CD8-positive, alpha-beta memory T cell (primary cell): Measurements from ENCODE around the gene ADAM12. TPM values are rescaled to one million over a fixed set of nuclear protein-coding genes. Genes with fewer than 3 reads are reported as not detected.
A peak's percentile ranks its signal among the peaks of the same experiment; 100 is the strongest.

ENCODE experiments used
- CTCF ChIA-PET: fragments of 350-600 bp; sonication (Branson Sonifier 250); formaldehyde crosslinking; loops from one replicate; lab custom pipeline; 2021; ENCODE audit warnings: antibody characterized with exemption; lab: Charles Lee
- POLR2A ChIA-PET: fragments of 350-600 bp; sonication (Branson Sonifier 250); formaldehyde crosslinking; loops from one replicate; lab custom pipeline; 2021; ENCODE audit warnings: antibody characterized with exemption; lab: Charles Lee
- DNase-seq, 5 donors: peaks; one replicate each; pipeline versions ENCODE4 v3.0.0 to v3.0.0-alpha.2; 2020 to 2022; ENCODE audit warnings: mixed read lengths in 1 of 5
- H3K27ac ChIP-seq: one replicate; pipeline ENCODE4 v1.7.0; 2013; ENCODE audit warnings: low read depth, mild to moderate bottlenecking, low read length, moderate library complexity
- H3K27me3 ChIP-seq: 2 replicates; pipeline ENCODE4 v1.7.0; 2013; ENCODE audit warnings: low read length, mild to moderate bottlenecking; ENCODE audit not compliant: insufficient read depth, poor library complexity, severe bottlenecking
- H3K36me3 ChIP-seq: 2 replicates; pipeline ENCODE4 v1.7.0; 2013; ENCODE audit warnings: mild to moderate bottlenecking, low read length, moderate library complexity; ENCODE audit not compliant: insufficient read depth
- H3K4me1 ChIP-seq: 2 replicates; pipeline ENCODE4 v1.7.0; 2013; ENCODE audit warnings: mild to moderate bottlenecking, low read length, moderate library complexity; ENCODE audit not compliant: insufficient read depth
- H3K4me3 ChIP-seq: 2 replicates; pipeline ENCODE4 v1.7.0; 2013; ENCODE audit warnings: mild to moderate bottlenecking, low read length
- H3K9me3 ChIP-seq: 2 replicates; pipeline ENCODE4 v1.7.0; 2013; ENCODE audit warnings: mild to moderate bottlenecking, low read length
- H3K27ac Mint-ChIP-seq, 8 donors: one replicate each; pipeline ENCODE4 v1.8.0; 2020 to 2021; ENCODE audit warnings: mixed read lengths in 8 of 8, mild to moderate bottlenecking in 6 of 8, inconsistent platforms in 3 of 8, moderate library complexity in 3 of 8
- H3K27me3 Mint-ChIP-seq, 2 donors: one replicate each; pipeline ENCODE4 v1.8.0; 2020 to 2021; ENCODE audit warnings: mixed read lengths in 2 of 2, mild to moderate bottlenecking in 1 of 2, moderate library complexity in 1 of 2
- H3K36me3 Mint-ChIP-seq, 3 donors: one replicate each; pipeline ENCODE4 v1.8.0; 2020 to 2021; ENCODE audit warnings: mixed read lengths in 3 of 3, inconsistent platforms in 1 of 3, mild to moderate bottlenecking in 1 of 3
- H3K4me1 Mint-ChIP-seq, 3 donors: one replicate each; pipeline ENCODE4 v1.8.0; 2020 to 2021; ENCODE audit warnings: mixed read lengths in 3 of 3, inconsistent platforms in 1 of 3, mild to moderate bottlenecking in 1 of 3
- H3K4me3 Mint-ChIP-seq, 7 donors: one replicate each; pipeline ENCODE4 v1.8.0; 2020 to 2021; ENCODE audit warnings: mixed read lengths in 7 of 7, mild to moderate bottlenecking in 6 of 7, moderate library complexity in 4 of 7, inconsistent platforms in 2 of 7
- H3K9me3 Mint-ChIP-seq, 5 donors: one replicate each; pipeline ENCODE4 v1.8.0; 2020 to 2022; ENCODE audit warnings: mixed read lengths in 5 of 5, mild to moderate bottlenecking in 3 of 5, moderate library complexity in 2 of 5, inconsistent platforms in 1 of 5
- polyA plus RNA-seq: library from polyadenylated mRNA; unstranded; fragments of 300-500 nt; fragmentation: Illumina TruSeq; gene quantifications from one replicate; pipeline ENCODE4 v1.2.3, GENCODE V29; 2021
- total RNA-seq, 2 experiments: library from RNA; stranded (reverse); gene quantifications; one replicate each; pipeline ENCODE4 v1.2.3, GENCODE V29; 2021

ADAM12 gene
- total and polyA plus RNA-seq, 3 experiments from 2014 or later, result 0.11 to 6.4 (median 0.31) TPM

- Histone ChIP-seq H3K4me1 (no peaks in the 10 kb centered on the region), H3K27ac (no peak overlapping the region), H3K9me3 (no peaks in the 10 kb centered on the region), H3K27me3 (no peaks in the 10 kb centered on the region), H3K36me3 (no peaks in the 10 kb centered on the region), H3K4me3 (no peak overlapping the region)
- ChIA-PET POLR2A (no interaction called here), CTCF (no interaction called here)
- H3K4me1 Mint-ChIP-seq, result peaks cover 0 to 6% (median 4%) of the 10 kb centered on the region in 3 donors
- H3K27me3 Mint-ChIP-seq, result no peaks in the 10 kb centered on the region
- peaks cover 0 to 7% (median 1%) of the 10 kb centered on the region in 5 donors for H3K9me3 Mint-ChIP-seq
- peaks cover 0 to 3% (median 0%) of the 10 kb centered on the region in 3 donors for H3K36me3 Mint-ChIP-seq
- no peak overlapping the region for H3K27ac Mint-ChIP-seq
- no peak for DNase-seq
- H3K4me3 Mint-ChIP-seq, result no peak overlapping the region
Observed at GRCh38 chr10:126400641-126401040, 12.4 kb upstream of the ADAM12 start.

DNA sequence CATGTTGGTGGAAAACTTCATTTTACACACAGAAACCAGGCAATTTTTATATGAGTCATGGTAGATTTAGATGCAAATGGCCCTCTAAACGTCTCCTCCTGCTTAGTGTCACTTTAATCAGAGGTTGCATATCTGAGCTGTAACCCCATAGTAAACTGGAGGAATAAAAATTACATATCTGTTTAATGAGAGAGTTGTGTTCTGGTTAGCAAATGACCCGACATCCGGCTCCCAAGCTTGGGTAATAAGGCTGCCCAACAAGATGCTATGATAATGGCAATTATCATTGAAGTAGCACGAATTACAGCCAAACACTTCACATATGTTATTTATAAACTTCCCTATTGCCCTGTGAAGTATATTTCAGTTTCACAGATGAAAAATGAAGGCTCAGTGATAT is 10.6 kb upstream of the ADAM12 start:
- DNase-seq, result no peak
- Mint-ChIP-seq H3K4me3 (peak overlapping the region in 2 of 7 donors; percentile 20 to 30), H3K4me1 (peaks cover 0 to 6% (median 4%) of the 10 kb centered on the region in 3 donors), H3K9me3 (peaks cover 0 to 14% (median 3%) of the 10 kb centered on the region in 5 donors), H3K27ac (peak overlapping the region in 1 of 8 donors; percentile 27), H3K36me3 (peaks cover 0 to 3% (median 0%) of the 10 kb centered on the region in 3 donors), H3K27me3 (no peaks in the 10 kb centered on the region)
- no peak overlapping the region for H3K4me3 ChIP-seq
- H3K27me3 ChIP-seq, result no peaks in the 10 kb centered on the region
- H3K36me3 ChIP-seq, result no peaks in the 10 kb centered on the region
- H3K9me3 ChIP-seq, result no peaks in the 10 kb centered on the region
- POLR2A ChIA-PET, result no interaction called here
- CTCF ChIA-PET, result no interaction called here
- no peak overlapping the region for H3K27ac ChIP-seq
- H3K4me1 ChIP-seq, result no peaks in the 10 kb centered on the region

DNA sequence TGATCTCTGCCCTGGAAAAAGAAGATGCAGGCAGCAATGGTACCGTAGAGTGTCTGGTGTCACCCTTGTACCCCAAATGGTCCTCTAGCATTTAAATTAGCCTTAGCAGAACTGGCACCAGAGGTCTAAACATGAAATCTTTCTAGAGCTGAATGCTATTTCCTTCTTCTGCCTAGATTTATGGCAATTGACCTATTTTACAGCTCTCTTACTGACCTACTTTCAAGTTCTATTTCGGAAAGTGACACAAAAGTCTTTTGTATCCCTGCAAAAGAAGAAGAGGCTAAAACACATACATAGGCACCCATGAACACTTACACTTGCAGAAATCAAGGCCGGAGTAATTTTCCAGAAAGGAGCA is 10.1 kb upstream of the ADAM12 start:
- Histone ChIP-seq H3K4me3 (no peak overlapping the region), H3K27ac (no peak overlapping the region), H3K9me3 (no peaks in the 10 kb centered on the region), H3K4me1 (no peaks in the 10 kb centered on the region), H3K27me3 (no peaks in the 10 kb centered on the region), H3K36me3 (no peaks in the 10 kb centered on the region)
- ChIA-PET POLR2A (no interaction called here), CTCF (no interaction called here)
- Mint-ChIP-seq H3K27me3 (no peaks in the 10 kb centered on the region), H3K27ac (peak overlapping the region in 6 of 8 donors; percentile 44 to 92 (median 74)), H3K36me3 (peaks cover 0 to 3% (median 0%) of the 10 kb centered on the region in 3 donors), H3K4me1 (peaks cover 0 to 6% (median 4%) of the 10 kb centered on the region in 3 donors), H3K4me3 (peak overlapping the region in 5 of 7 donors; percentile 4 to 69 (median 50)), H3K9me3 (peaks cover 0 to 14% (median 3%) of the 10 kb centered on the region in 5 donors)
- no peak for DNase-seq

GRCh38 chr10:126397640-126398382 is 9.5 kb upstream of the ADAM12 start:
- DNase-seq, result no peak
- peaks cover 0 to 14% (median 3%) of the 10 kb centered on the region in 5 donors for H3K9me3 Mint-ChIP-seq
- Histone ChIP-seq H3K27ac (no peak overlapping the region), H3K4me3 (no peak overlapping the region), H3K9me3 (no peaks in the 10 kb centered on the region), H3K36me3 (no peaks in the 10 kb centered on the region), H3K27me3 (no peaks in the 10 kb centered on the region), H3K4me1 (no peaks in the 10 kb centered on the region)
- H3K4me1 Mint-ChIP-seq, result peaks cover 0 to 6% (median 4%) of the 10 kb centered on the region in 3 donors
- H3K27ac Mint-ChIP-seq, result peak overlapping the region in 6 of 8 donors; percentile 44 to 92 (median 74)
- H3K36me3 Mint-ChIP-seq, result peaks cover 0 to 3% (median 0%) of the 10 kb centered on the region in 3 donors
- ChIA-PET CTCF (no interaction called here), POLR2A (no interaction called here)
- no peaks in the 10 kb centered on the region for H3K27me3 Mint-ChIP-seq
- H3K4me3 Mint-ChIP-seq, result peak overlapping the region in 1 of 7 donors; percentile 65

DNA sequence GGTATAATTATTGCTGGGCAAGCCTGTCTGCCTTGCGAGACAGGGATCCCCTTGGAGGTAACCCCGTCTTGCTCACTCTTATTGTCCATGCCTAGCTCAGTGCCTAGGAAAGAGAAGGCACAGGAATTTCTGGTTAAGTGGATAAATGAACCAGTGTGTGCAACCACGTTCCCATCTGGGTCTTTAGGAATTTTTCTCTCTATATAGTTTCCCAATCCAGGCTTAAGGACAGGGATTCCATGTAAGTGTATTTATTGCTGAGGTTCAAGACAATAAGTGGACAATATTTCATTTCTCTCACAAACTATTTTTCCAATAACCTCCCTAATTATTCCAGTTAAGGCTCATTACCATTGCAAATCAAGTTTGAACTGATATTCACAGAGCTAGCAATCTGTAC is 8.9 kb upstream of the ADAM12 start:
- Histone ChIP-seq H3K4me1 (no peaks in the 10 kb centered on the region), H3K36me3 (no peaks in the 10 kb centered on the region), H3K4me3 (no peak overlapping the region), H3K27me3 (no peaks in the 10 kb centered on the region), H3K9me3 (no peaks in the 10 kb centered on the region), H3K27ac (no peak overlapping the region)
- ChIA-PET CTCF (no interaction called here), POLR2A (no interaction called here)
- peaks cover 0 to 14% (median 3%) of the 10 kb centered on the region in 5 donors for H3K9me3 Mint-ChIP-seq
- no peak for DNase-seq
- peaks cover 0 to under 1% of the 10 kb centered on the region in 2 donors for H3K27me3 Mint-ChIP-seq
- H3K4me3 Mint-ChIP-seq, result no peak overlapping the region
- peak overlapping the region in 3 of 8 donors; percentile 12 to 52 (median 32) for H3K27ac Mint-ChIP-seq
- peaks cover 0 to 6% (median 4%) of the 10 kb centered on the region in 3 donors for H3K4me1 Mint-ChIP-seq
- H3K36me3 Mint-ChIP-seq, result peaks cover 0 to 3% (median 0%) of the 10 kb centered on the region in 3 donors

GRCh38 chr10:126394948-126395347 is 6.7 kb upstream of the ADAM12 start:
- no peaks in the 10 kb centered on the region for H3K36me3 ChIP-seq
- H3K27me3 ChIP-seq, result no peaks in the 10 kb centered on the region
- ChIA-PET CTCF (no interaction called here), POLR2A (no interaction called here)
- Mint-ChIP-seq H3K4me1 (peaks cover 0 to 17% (median 14%) of the 10 kb centered on the region in 3 donors), H3K27me3 (peaks cover 0 to 3% of the 10 kb centered on the region in 2 donors), H3K27ac (peak overlapping the region in 1 of 8 donors; percentile 4), H3K36me3 (peaks cover 0 to 3% (median 0%) of the 10 kb centered on the region in 3 donors), H3K9me3 (peaks cover 2 to 20% (median 6%) of the 10 kb centered on the region in 5 donors), H3K4me3 (no peak overlapping the region)
- H3K9me3 ChIP-seq, result no peaks in the 10 kb centered on the region
- no peaks in the 10 kb centered on the region for H3K4me1 ChIP-seq
- H3K4me3 ChIP-seq, result no peak overlapping the region
- no peak overlapping the region for H3K27ac ChIP-seq
- DNase-seq, result no peak

DNA sequence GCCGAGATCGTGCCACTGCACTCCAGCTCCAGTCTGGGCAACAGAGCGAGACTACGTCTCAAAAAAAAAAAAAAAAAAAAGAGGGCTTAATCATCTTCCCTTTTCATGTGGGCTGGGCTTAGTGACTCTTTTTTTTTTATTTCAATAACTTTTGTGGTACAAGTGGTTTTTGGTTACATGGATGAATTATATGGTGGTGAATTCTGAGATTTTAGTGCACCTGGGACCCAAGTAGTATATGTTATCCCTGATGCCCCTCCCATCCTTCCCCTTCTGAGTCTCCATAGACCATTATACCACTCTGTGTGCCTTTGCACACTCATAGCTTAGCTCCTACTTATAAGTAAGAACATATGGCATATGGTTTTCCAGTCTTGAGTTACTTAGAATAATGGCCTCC is 4.8 kb upstream of the ADAM12 start:
- CTCF ChIA-PET, result no interaction called here
- Histone ChIP-seq H3K4me3 (no peak overlapping the region), H3K36me3 (no peaks in the 10 kb centered on the region), H3K27ac (no peak overlapping the region), H3K9me3 (no peaks in the 10 kb centered on the region), H3K27me3 (no peaks in the 10 kb centered on the region), H3K4me1 (no peaks in the 10 kb centered on the region)
- Mint-ChIP-seq H3K4me1 (peaks cover 0 to 15% (median 14%) of the 10 kb centered on the region in 3 donors), H3K36me3 (peaks cover 0 to 7% (median 0%) of the 10 kb centered on the region in 3 donors), H3K27me3 (peaks cover 4 to 8% of the 10 kb centered on the region in 2 donors), H3K9me3 (peaks cover 2 to 19% (median 7%) of the 10 kb centered on the region in 5 donors), H3K27ac (peak overlapping the region in 3 of 8 donors; percentile 73 to 100 (median 83)), H3K4me3 (no peak overlapping the region)
- no peak for DNase-seq
- POLR2A ChIA-PET, result no interaction called here

GRCh38 chr10:126392469-126392868 is 4.2 kb upstream of the ADAM12 start:
- ChIA-PET POLR2A (no interaction called here), CTCF (no interaction called here)

More at GRCh38 chr10:126392469-126392868, 4.2 kb upstream of the ADAM12 start:
- no peak overlapping the region for H3K4me3 ChIP-seq
- Mint-ChIP-seq H3K9me3 (peaks cover 2 to 19% (median 7%) of the 10 kb centered on the region in 5 donors), H3K4me1 (peaks cover 0 to 15% (median 14%) of the 10 kb centered on the region in 3 donors), H3K27me3 (peaks cover 5 to 8% of the 10 kb centered on the region in 2 donors), H3K36me3 (peaks cover 0 to 7% (median 0%) of the 10 kb centered on the region in 3 donors), H3K27ac (peak overlapping the region in 6 of 8 donors; percentile 50 to 100 (median 85)), H3K4me3 (peak overlapping the region in 4 of 7 donors; percentile 39 to 80 (median 71))
- H3K36me3 ChIP-seq, result no peaks in the 10 kb centered on the region
- no peaks in the 10 kb centered on the region for H3K4me1 ChIP-seq
- no peaks in the 10 kb centered on the region for H3K9me3 ChIP-seq
- no peak for DNase-seq
- no peak overlapping the region for H3K27ac ChIP-seq
- no peaks in the 10 kb centered on the region for H3K27me3 ChIP-seq
